DMS 273 (cell line): ENCODE data around the gene FTSJ1.
"Not testable (repeated sequence)": the region's sequence is repeated elsewhere in the genome, so short reads cannot be mapped to it uniquely, and the experiment has no call there.

Experiments used
- DNase-seq: peaks from one replicate; lab custom pipeline; 2025; ENCODE audit not compliant: unreplicated experiment; lab: John Stamatoyannopoulos, UW

FTSJ1 gene

GRCh38 chrX:48492293-48492910, 16.4 kb downstream of the FTSJ1 start:
- DNase-seq, result no peak

GRCh38 chrX:48493890-48494364, 17.9 kb downstream of the FTSJ1 start:
- peak; percentile 72 for DNase-seq

GRCh38 chrX:48496660-48497059, 20.7 kb downstream of the FTSJ1 start:
- DNase-seq, result no peak

GRCh38 chrX:48497871-48498270, 21.9 kb downstream of the FTSJ1 start:
- DNase-seq, result peak; percentile 24

GRCh38 chrX:48498374-48498809, 22.4 kb downstream of the FTSJ1 start:
- no peak for DNase-seq

GRCh38 chrX:48504261-48504660, 28.3 kb downstream of the FTSJ1 start:
- DNase-seq, result no peak

- no peak for DNase-seq
Observed at GRCh38 chrX:48505481-48505880, 29.5 kb downstream of the FTSJ1 start.

GRCh38 chrX:48507246-48507645, 31.2 kb downstream of the FTSJ1 start:
- DNase-seq, result no peak

- DNase-seq, result peak; percentile 87
Observed at GRCh38 chrX:48508400-48509244, 32.6 kb downstream of the FTSJ1 start, which contains the start of gene PORCN. Gene PORCN, plus strand, starts transcription at chrX:48508992. Its CDS starts 829 bp downstream, at chrX:48509821.

GRCh38 chrX:48509245-48509590, 33.2 kb downstream of the FTSJ1 start:
- DNase-seq, result no peak

GRCh38 chrX:48509619-48510018, 33.6 kb downstream of the FTSJ1 start:
- DNase-seq, result no peak

- DNase-seq, result peak; percentile 33
Observed at GRCh38 chrX:48511560-48511959, 35.6 kb downstream of the FTSJ1 start.

- DNase-seq, result no peak
Observed at GRCh38 chrX:48512371-48512935, 36.5 kb downstream of the FTSJ1 start.

- no peak for DNase-seq
Observed at GRCh38 chrX:48513670-48514069, 37.7 kb downstream of the FTSJ1 start.

- DNase-seq, result no peak
Observed at GRCh38 chrX:48514126-48514806, 38.3 kb downstream of the FTSJ1 start.

- DNase-seq, result no peak
Observed at GRCh38 chrX:48514868-48515460, 39.0 kb downstream of the FTSJ1 start.

GRCh38 chrX:48515842-48516241, 39.8 kb downstream of the FTSJ1 start:
- DNase-seq, result no peak

GRCh38 chrX:48516285-48516684, 40.3 kb downstream of the FTSJ1 start:
- no peak for DNase-seq

GRCh38 chrX:48516987-48517386, 41.0 kb downstream of the FTSJ1 start:
- no peak for DNase-seq

- DNase-seq, result not testable (repeated sequence)
Observed at GRCh38 chrX:48519481-48519880, 43.5 kb downstream of the FTSJ1 start.

- DNase-seq, result no peak
Observed at GRCh38 chrX:48520455-48520854, 44.5 kb downstream of the FTSJ1 start.
